HG03039 (cell line): Measurements from ENCODE around the gene GALNT7.
A peak's percentile ranks its signal among the peaks of the same experiment; 100 is the strongest.

Experiments used
- ATAC-seq: cut with Tn5 transposase; IDR thresholded peaks from one replicate; pipeline ENCODE4 v1.9.1; 2021; ENCODE audit warnings: mild to moderate bottlenecking, moderate library complexity; ENCODE audit not compliant: unreplicated experiment

GALNT7 gene

GRCh38 chr4:173334085-173334890, 165.7 kb downstream of the GALNT7 start, which contains the start of gene HMGB2:
HMGB2 (minus strand) TSS chr4:173334358; CDS start chr4:173333649, 709 bp downstream.
- peak; percentile 89 for ATAC-seq

GRCh38 chr4:173334891-173335752, 166.5 kb downstream of the GALNT7 start:
- peak; percentile 34 for ATAC-seq

GRCh38 chr4:173337463-173337862, 168.9 kb downstream of the GALNT7 start:
- ATAC-seq: no peak

- ATAC-seq: no peak
Observed at GRCh38 chr4:173343832-173344397, 175.3 kb downstream of the GALNT7 start.

GRCh38 chr4:173345648-173346047, 177.0 kb downstream of the GALNT7 start:
- ATAC-seq: no peak

GRCh38 chr4:173346074-173346473, 177.5 kb downstream of the GALNT7 start:
- no peak for ATAC-seq

GRCh38 chr4:173347467-173347866, 178.9 kb downstream of the GALNT7 start:
- no peak for ATAC-seq

- ATAC-seq: no peak
Observed at GRCh38 chr4:173357939-173358338, 189.3 kb downstream of the GALNT7 start.

GRCh38 chr4:173360587-173361221, 192.1 kb downstream of the GALNT7 start:
- no peak for ATAC-seq

- no peak for ATAC-seq
Observed at GRCh38 chr4:173362666-173363065, 194.1 kb downstream of the GALNT7 start.

- no peak for ATAC-seq
Observed at GRCh38 chr4:173365359-173365996, 196.9 kb downstream of the GALNT7 start.

- no peak for ATAC-seq
Observed at GRCh38 chr4:173367285-173367684, 198.7 kb downstream of the GALNT7 start.

- no peak for ATAC-seq
Observed at GRCh38 chr4:173367946-173368345, 199.3 kb downstream of the GALNT7 start.

GRCh38 chr4:173370130-173370476, 201.5 kb downstream of the GALNT7 start:
- no peak for ATAC-seq

- peak; percentile 73 for ATAC-seq
Observed at GRCh38 chr4:173370477-173371291, 202.1 kb downstream of the GALNT7 start, which contains the start of gene SAP30. SAP30 (plus strand) TSS chr4:173370954; CDS start chr4:173371183, 229 bp downstream.

- peak; percentile 22 for ATAC-seq
Observed at GRCh38 chr4:173371292-173372192, 202.9 kb downstream of the GALNT7 start.
